Gastroesophageal sphincter (tissue), 3 donors: ENCODE measurements around the gene CHST8.

Experiments
- CTCF ChIP-seq, 4 experiments: fragments of 200-600 bp in 2 of 4; fragments of 450-650 bp in 2 of 4; sonication (generic) in 1 of 4; IDR thresholded peaks; one replicate each; pipeline ENCODE4 v1.5.1; 2017 to 2019; ENCODE audit warnings: antibody characterized with exemption in 4 of 4, mild to moderate bottlenecking in 2 of 4, moderate library complexity in 2 of 4
- POLR2A ChIP-seq, 2 donors: fragments of 450-650 bp; IDR thresholded peaks; one replicate each; pipeline ENCODE4 v1.6.1; 2017; ENCODE audit warnings: antibody characterized with exemption in 2 of 2, mild to moderate bottlenecking in 2 of 2, moderate library complexity in 1 of 2

- TF ChIP-seq CTCF (IDR thresholded peaks at IDR 0.05), result no peak
- no peak for TF ChIP-seq POLR2A (IDR thresholded peaks at IDR 0.05)
These were observed 33.2 kb downstream of the CHST8 start for GRCh38 chr19:33654840-33655508.
